Naive thymus-derived CD8-positive, alpha-beta T cell (primary cell): ENCODE measurements around the gene NUDT8. TPM values are rescaled to one million over a fixed set of nuclear protein-coding genes. Genes with fewer than 3 reads are reported as not detected.
"Not testable (repeated sequence)": the region's sequence is repeated elsewhere in the genome, so short reads cannot be mapped to it uniquely, and the experiment has no call there.

Experiments
- ATAC-seq, 2 donors: fragments of 150-1000 bp; cut with Tn5 transposase in 1 of 2; sonication (Bioruptor Pico), chemical (Tn5 transposase) in 1 of 2; 1 replicate in 1 of 2; 2 replicates in 1 of 2; pipeline ENCODE4 v1.10.0; 2021; ENCODE audit warnings: mild to moderate bottlenecking in 2 of 2, moderate library complexity in 2 of 2
- POLR2A ChIA-PET: fragments of 350-600 bp; sonication (Branson Sonifier 250); formaldehyde crosslinking; loops from one replicate; lab custom pipeline; 2021; ENCODE audit warnings: antibody characterized with exemption; lab: Charles Lee
- DNase-seq, 10 donors: peaks; one replicate each; pipeline versions ENCODE4 v3.0.0 to v3.0.0-alpha.2; 2020 to 2022
- H3K27ac Mint-ChIP-seq, 10 donors: one replicate each; pipeline ENCODE4 v1.8.0; 2020 to 2022; ENCODE audit warnings: mild to moderate bottlenecking in 10 of 10, mixed read lengths in 10 of 10, moderate library complexity in 4 of 10, inconsistent platforms in 1 of 10
- H3K27me3 Mint-ChIP-seq, 5 donors: one replicate each; pipeline ENCODE4 v1.8.0; 2021 to 2022; ENCODE audit warnings: mixed read lengths in 5 of 5
- H3K36me3 Mint-ChIP-seq, 3 donors: one replicate each; pipeline ENCODE4 v1.8.0; 2020 to 2022; ENCODE audit warnings: mixed read lengths in 3 of 3, mild to moderate bottlenecking in 2 of 3, inconsistent platforms in 1 of 3
- H3K4me1 Mint-ChIP-seq, 4 donors: one replicate each; pipeline ENCODE4 v1.8.0; 2021 to 2022; ENCODE audit warnings: mixed read lengths in 4 of 4
- H3K4me3 Mint-ChIP-seq, 10 donors: one replicate each; pipeline ENCODE4 v1.8.0; 2020 to 2022; ENCODE audit warnings: mild to moderate bottlenecking in 10 of 10, mixed read lengths in 10 of 10, moderate library complexity in 6 of 10, inconsistent platforms in 1 of 10
- H3K9me3 Mint-ChIP-seq, 9 donors: one replicate each; pipeline ENCODE4 v1.8.0; 2020 to 2022; ENCODE audit warnings: mixed read lengths in 9 of 9, mild to moderate bottlenecking in 3 of 9, inconsistent platforms in 1 of 9, moderate library complexity in 1 of 9
- polyA plus RNA-seq, 3 donors: library from polyadenylated mRNA; unstranded; fragments of 300-500 nt; fragmentation: Illumina TruSeq; gene quantifications; one replicate each; pipeline ENCODE4 v1.2.3, GENCODE V29; 2021
- total RNA-seq, 8 experiments: library from RNA in 2 of 8; stranded (reverse) in 2 of 8; gene quantifications; one replicate each; pipeline ENCODE4 v1.2.3 and lab custom pipeline; 2021 to 2026

NUDT8 gene
- total and polyA plus RNA-seq, 5 experiments from 2014 or later: 2.0 to 3.2 (median 2.7) TPM

- POLR2A ChIA-PET: interaction anchor here (8.6 kb wide), 1 partner anchor 14 kb away, joined by 61 read pairs; the partner anchor contains the start of gene NUDT8
- Mint-ChIP-seq H3K4me1 (peaks cover 17 to 48% (median 41%) of the 10 kb centered on the region in 4 donors), H3K27ac (no peak overlapping the region), H3K9me3 (no peaks in the 10 kb centered on the region), H3K4me3 (no peak overlapping the region), H3K36me3 (no peaks in the 10 kb centered on the region), H3K27me3 (peaks cover 0 to 3% (median 0%) of the 10 kb centered on the region in 5 donors)
- DNase-seq (no peak), ATAC-seq (no peak)
Observed at GRCh38 chr11:67644472-67645418, 15.0 kb upstream of the NUDT8 start.

- H3K27ac Mint-ChIP-seq: peak overlapping the region in 1 of 10 donors; percentile 29
- no peak for DNase-seq
- ATAC-seq: no peak
- peaks cover 15 to 41% (median 34%) of the 10 kb centered on the region in 4 donors for H3K4me1 Mint-ChIP-seq
- H3K9me3 Mint-ChIP-seq: no peaks in the 10 kb centered on the region
- H3K27me3 Mint-ChIP-seq: peaks cover 0 to 3% (median 0%) of the 10 kb centered on the region in 5 donors
- POLR2A ChIA-PET: interaction anchor here (8.6 kb wide), 1 partner anchor 13 kb away, joined by 61 read pairs; the partner anchor contains the start of gene NUDT8
- no peaks in the 10 kb centered on the region for H3K36me3 Mint-ChIP-seq
- H3K4me3 Mint-ChIP-seq: peak overlapping the region in 1 of 10 donors; percentile 52
Observed at GRCh38 chr11:67644042-67644441, 14.3 kb upstream of the NUDT8 start.

GRCh38 chr11:67642173-67643120, 12.7 kb upstream of the NUDT8 start:
- Mint-ChIP-seq H3K27ac (peak overlapping the region in 1 of 10 donors; percentile 41), H3K4me3 (no peak overlapping the region), H3K4me1 (peaks cover 12 to 25% (median 19%) of the 10 kb centered on the region in 4 donors), H3K9me3 (no peaks in the 10 kb centered on the region), H3K27me3 (peaks cover 0 to 3% (median 0%) of the 10 kb centered on the region in 5 donors), H3K36me3 (no peaks in the 10 kb centered on the region)
- DNase-seq (no peak), ATAC-seq (no peak)
- POLR2A ChIA-PET: interaction anchor here (1.3 kb wide), 2 partner anchors 10 to 58 kb away, joined by 3 read pairs; partner anchors contain the start of gene GSTP1

- Mint-ChIP-seq H3K27ac (no peak overlapping the region), H3K36me3 (no peaks in the 10 kb centered on the region), H3K4me3 (no peak overlapping the region), H3K9me3 (no peaks in the 10 kb centered on the region), H3K27me3 (peaks cover 0 to 3% (median 0%) of the 10 kb centered on the region in 5 donors), H3K4me1 (peaks cover 6 to 17% (median 11%) of the 10 kb centered on the region in 4 donors)
- POLR2A ChIA-PET: no interaction called here
- ATAC-seq: no peak
- DNase-seq: no peak
Observed at GRCh38 chr11:67641338-67642172, 11.8 kb upstream of the NUDT8 start.

- H3K9me3 Mint-ChIP-seq: no peaks in the 10 kb centered on the region
- POLR2A ChIA-PET: no interaction called here
- no peak overlapping the region for H3K27ac Mint-ChIP-seq
- no peak for DNase-seq
- H3K36me3 Mint-ChIP-seq: no peaks in the 10 kb centered on the region
- H3K4me1 Mint-ChIP-seq: peaks cover 0 to 10% (median 4%) of the 10 kb centered on the region in 4 donors
- peaks cover 0 to 3% (median 0%) of the 10 kb centered on the region in 5 donors for H3K27me3 Mint-ChIP-seq
- ATAC-seq: no peak
- no peak overlapping the region for H3K4me3 Mint-ChIP-seq
Observed at GRCh38 chr11:67640758-67641337, 11.1 kb upstream of the NUDT8 start.

GRCh38 chr11:67640021-67640757, 10.5 kb upstream of the NUDT8 start:
- H3K27me3 Mint-ChIP-seq: peaks cover 0 to 3% (median 0%) of the 10 kb centered on the region in 5 donors

GRCh38 chr11:67639438-67639859, 9.7 kb upstream of the NUDT8 start, which contains the start of gene TBX10:
TBX10 (minus strand) TSS chr11:67639763; CDS start chr11:67639472, 291 bp downstream.
- DNase-seq: no peak
- Mint-ChIP-seq H3K9me3 (no peaks in the 10 kb centered on the region), H3K4me3 (no peak within 1 kb of the TSS), H3K27ac (no peak within 1 kb of the TSS), H3K27me3 (peaks cover 0 to 3% (median 0%) of the 10 kb centered on the region in 5 donors), H3K36me3 (no peaks in the 10 kb centered on the region), H3K4me1 (peaks cover 0 to 7% (median 3%) of the 10 kb centered on the region in 4 donors)
- POLR2A ChIA-PET: interaction anchor here (1.0 kb wide), 1 partner anchor 9 kb away, joined by 4 read pairs; the partner anchor contains the start of gene NUDT8
- ATAC-seq: no peak

More at GRCh38 chr11:67640021-67640757, 10.5 kb upstream of the NUDT8 start:
- DNase-seq (peak in 9 of 10 donors; percentile 41 to 73 (median 52)), ATAC-seq (peak; percentile 90 to 91)
- POLR2A ChIA-PET: no interaction called here
- H3K36me3 Mint-ChIP-seq: no peaks in the 10 kb centered on the region
- H3K4me1 Mint-ChIP-seq: peaks cover 0 to 7% (median 3%) of the 10 kb centered on the region in 4 donors
- H3K27ac Mint-ChIP-seq: no peak overlapping the region
- H3K9me3 Mint-ChIP-seq: no peaks in the 10 kb centered on the region
- H3K4me3 Mint-ChIP-seq: no peak overlapping the region

GRCh38 chr11:67638535-67639437, 9.0 kb upstream of the NUDT8 start:
- H3K36me3 Mint-ChIP-seq: no peaks in the 10 kb centered on the region
- DNase-seq: no peak
- peaks cover 0 to 3% (median 0%) of the 10 kb centered on the region in 5 donors for H3K27me3 Mint-ChIP-seq
- no peak for ATAC-seq
- no peaks in the 10 kb centered on the region for H3K9me3 Mint-ChIP-seq
- H3K27ac Mint-ChIP-seq: peak overlapping the region in 2 of 10 donors; percentile 47 to 57
- H3K4me3 Mint-ChIP-seq: no peak overlapping the region
- H3K4me1 Mint-ChIP-seq: peaks cover 0 to 4% (median 2%) of the 10 kb centered on the region in 4 donors
- POLR2A ChIA-PET: interaction anchor here (1.0 kb wide), 1 partner anchor 9 kb away, joined by 4 read pairs; the partner anchor contains the start of gene NUDT8

- not testable (repeated sequence) for H3K9me3 Mint-ChIP-seq, ATAC-seq
Observed at GRCh38 chr11:67637441-67637840, 7.7 kb upstream of the NUDT8 start.

GRCh38 chr11:67636962-67637361, 7.2 kb upstream of the NUDT8 start:
- DNase-seq: no peak
- Mint-ChIP-seq H3K27me3 (peaks cover 0 to 3% (median 0%) of the 10 kb centered on the region in 5 donors), H3K9me3 (no peaks in the 10 kb centered on the region), H3K4me3 (no peak overlapping the region), H3K4me1 (peaks cover 0 to 4% (median 3%) of the 10 kb centered on the region in 4 donors), H3K27ac (peak overlapping the region in 1 of 10 donors; percentile 80), H3K36me3 (no peaks in the 10 kb centered on the region)
- no peak for ATAC-seq
- POLR2A ChIA-PET: no interaction called here

More at GRCh38 chr11:67637441-67637840, 7.7 kb upstream of the NUDT8 start:
- H3K27me3 Mint-ChIP-seq, H3K36me3 Mint-ChIP-seq, H3K4me3 Mint-ChIP-seq, POLR2A ChIA-PET, H3K27ac Mint-ChIP-seq, DNase-seq, H3K4me1 Mint-ChIP-seq: not testable (repeated sequence)
